Measurements from ENCODE around the gene RPS25. TPM values are rescaled to one million over a fixed set of nuclear protein-coding genes. Genes with fewer than 3 reads are reported as not detected.

RPS25 gene
- polyA plus RNA-seq, 1 of the 3 experiments (the other 2 are of a cell fraction): 2,688 TPM

- no peak for TF ChIP-seq GABPA (IDR thresholded peaks at IDR 0.05; ENCODE audit: low read depth)
- no peak for TF ChIP-seq GATA2 (CRISPR knock-in tag; IDR thresholded peaks at IDR 0.05)
- no peak for TF ChIP-seq RAD21 (IDR thresholded peaks at IDR 0.05; ENCODE audit: low read length)
- TF ChIP-seq, protein P1, sequence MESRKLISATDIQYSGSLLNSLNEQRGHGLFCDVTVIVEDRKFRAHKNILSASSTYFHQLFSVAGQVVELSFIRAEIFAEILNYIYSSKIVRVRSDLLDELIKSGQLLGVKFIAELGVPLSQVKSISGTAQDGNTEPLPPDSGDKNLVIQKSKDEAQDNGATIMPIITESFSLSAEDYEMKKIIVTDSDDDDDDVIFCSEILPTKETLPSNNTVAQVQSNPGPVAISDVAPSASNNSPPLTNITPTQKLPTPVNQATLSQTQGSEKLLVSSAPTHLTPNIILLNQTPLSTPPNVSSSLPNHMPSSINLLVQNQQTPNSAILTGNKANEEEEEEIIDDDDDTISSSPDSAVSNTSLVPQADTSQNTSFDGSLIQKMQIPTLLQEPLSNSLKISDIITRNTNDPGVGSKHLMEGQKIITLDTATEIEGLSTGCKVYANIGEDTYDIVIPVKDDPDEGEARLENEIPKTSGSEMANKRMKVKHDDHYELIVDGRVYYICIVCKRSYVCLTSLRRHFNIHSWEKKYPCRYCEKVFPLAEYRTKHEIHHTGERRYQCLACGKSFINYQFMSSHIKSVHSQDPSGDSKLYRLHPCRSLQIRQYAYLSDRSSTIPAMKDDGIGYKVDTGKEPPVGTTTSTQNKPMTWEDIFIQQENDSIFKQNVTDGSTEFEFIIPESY (IDR thresholded peaks at IDR 0.05; ENCODE audit: borderline replicate concordance, low read depth): no peak
- TF ChIP-seq POLR2AphosphoS5 (IDR thresholded peaks at IDR 0.05; ENCODE audit: low read depth, low read length): no peak
- no peak for TF ChIP-seq NFIC (IDR thresholded peaks at IDR 0.05; ENCODE audit: borderline replicate concordance)
- TF ChIP-seq ELF1 (IDR thresholded peaks at IDR 0.05): no peak
- no peak for TF ChIP-seq EP300 (IDR thresholded peaks at IDR 0.05; ENCODE audit: borderline replicate concordance in 1 of 2, low read depth in 1 of 2, low read length in 1 of 2)
- TF ChIP-seq SMC3 (IDR thresholded peaks at IDR 0.05; ENCODE audit: low read depth, low read length): no peak
- TF ChIP-seq TAF1 (IDR thresholded peaks at IDR 0.05; ENCODE audit: borderline replicate concordance, low read depth, low read length): no peak
- no peak for TF ChIP-seq EZH2phosphoT487 (IDR thresholded peaks at IDR 0.05; ENCODE audit: borderline replicate concordance, low read depth)
- TF ChIP-seq, protein P2, sequence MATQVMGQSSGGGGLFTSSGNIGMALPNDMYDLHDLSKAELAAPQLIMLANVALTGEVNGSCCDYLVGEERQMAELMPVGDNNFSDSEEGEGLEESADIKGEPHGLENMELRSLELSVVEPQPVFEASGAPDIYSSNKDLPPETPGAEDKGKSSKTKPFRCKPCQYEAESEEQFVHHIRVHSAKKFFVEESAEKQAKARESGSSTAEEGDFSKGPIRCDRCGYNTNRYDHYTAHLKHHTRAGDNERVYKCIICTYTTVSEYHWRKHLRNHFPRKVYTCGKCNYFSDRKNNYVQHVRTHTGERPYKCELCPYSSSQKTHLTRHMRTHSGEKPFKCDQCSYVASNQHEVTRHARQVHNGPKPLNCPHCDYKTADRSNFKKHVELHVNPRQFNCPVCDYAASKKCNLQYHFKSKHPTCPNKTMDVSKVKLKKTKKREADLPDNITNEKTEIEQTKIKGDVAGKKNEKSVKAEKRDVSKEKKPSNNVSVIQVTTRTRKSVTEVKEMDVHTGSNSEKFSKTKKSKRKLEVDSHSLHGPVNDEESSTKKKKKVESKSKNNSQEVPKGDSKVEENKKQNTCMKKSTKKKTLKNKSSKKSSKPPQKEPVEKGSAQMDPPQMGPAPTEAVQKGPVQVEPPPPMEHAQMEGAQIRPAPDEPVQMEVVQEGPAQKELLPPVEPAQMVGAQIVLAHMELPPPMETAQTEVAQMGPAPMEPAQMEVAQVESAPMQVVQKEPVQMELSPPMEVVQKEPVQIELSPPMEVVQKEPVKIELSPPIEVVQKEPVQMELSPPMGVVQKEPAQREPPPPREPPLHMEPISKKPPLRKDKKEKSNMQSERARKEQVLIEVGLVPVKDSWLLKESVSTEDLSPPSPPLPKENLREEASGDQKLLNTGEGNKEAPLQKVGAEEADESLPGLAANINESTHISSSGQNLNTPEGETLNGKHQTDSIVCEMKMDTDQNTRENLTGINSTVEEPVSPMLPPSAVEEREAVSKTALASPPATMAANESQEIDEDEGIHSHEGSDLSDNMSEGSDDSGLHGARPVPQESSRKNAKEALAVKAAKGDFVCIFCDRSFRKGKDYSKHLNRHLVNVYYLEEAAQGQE (IDR thresholded peaks at IDR 0.05; ENCODE audit: low read depth, low read length): no peak
- TF ChIP-seq, protein P3, sequence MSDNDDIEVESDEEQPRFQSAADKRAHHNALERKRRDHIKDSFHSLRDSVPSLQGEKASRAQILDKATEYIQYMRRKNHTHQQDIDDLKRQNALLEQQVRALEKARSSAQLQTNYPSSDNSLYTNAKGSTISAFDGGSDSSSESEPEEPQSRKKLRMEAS (IDR thresholded peaks at IDR 0.05; ENCODE audit: low read depth): no peak
- TF ChIP-seq RCOR1 (IDR thresholded peaks at IDR 0.05; ENCODE audit: low read length): no peak
- no peak for TF ChIP-seq USF1 (IDR thresholded peaks at IDR 0.05; ENCODE audit: borderline replicate concordance, low read depth)
- no peak for TF ChIP-seq PBX3 (IDR thresholded peaks at IDR 0.05)
- TF ChIP-seq NRF1 (IDR thresholded peaks at IDR 0.05; ENCODE audit: low read depth, low read length): no peak
- TF ChIP-seq CHD2 (IDR thresholded peaks at IDR 0.05; ENCODE audit: low read length, partially characterized antibody): no peak
- TF ChIP-seq SIN3A (IDR thresholded peaks at IDR 0.05; ENCODE audit: borderline replicate concordance, low read depth, low read length): no peak
- no peak for DNase-seq
- peaks cover 3 to 34% of the 10 kb centered on the region in 2 experiments for H3K36me3 ChIP-seq (replicated peaks in 1 of 2; ENCODE audit: control insufficient read depth in 1 of 2, insufficient read depth in 2 of 2, low read length in 1 of 2)
- ChIA-PET CTCF (interaction anchor here (1.2 to 4.1 kb wide), 4 partner anchors 14 to 309 kb away, joined by 3 to 13 read pairs (median 4); partner anchors contain the start of genes BCL9L and UPK2), POLR2A (interaction anchor here (0.6 to 1.6 kb wide), 4 partner anchors 9 to 207 kb away, joined by 3 to 5 read pairs (median 3); partner anchors contain the start of gene DDX6)
- H3K9me2 ChIP-seq: no peaks in the 10 kb centered on the region
- peaks cover 5 to 16% of the 10 kb centered on the region in 2 experiments; a peak in 3 of 4 replicates for H3K4me1 ChIP-seq (ENCODE audit: control insufficient read depth in 1 of 2, insufficient read depth in 2 of 2, low read depth in 1 of 2, low read length in 1 of 2)
- no peaks in the 10 kb centered on the region for H4K20me1 ChIP-seq (ENCODE audit: insufficient read depth)
- H3K27ac ChIP-seq (ENCODE audit: low read depth in 2 of 2, low read length in 1 of 2): peak overlapping the region; percentile 53 to 69
- peaks cover 58% of the 10 kb centered on the region for H3K79me2 ChIP-seq (ENCODE audit: insufficient read depth)
- no peaks in the 10 kb centered on the region for H3K9me3 ChIP-seq
- peak overlapping the region; percentile 77 to 97 for H3K4me3 ChIP-seq (ENCODE audit: low read depth in 2 of 2, low read length in 1 of 2)
- 2% methylated on average over 18 of the region's 19 CpGs for WGBS (ENCODE audit: low lambda C conversion rate)
- H3K9ac ChIP-seq: peak overlapping the region; percentile 78
- H3K4me2 ChIP-seq: peak overlapping the region; percentile 98
- H2AFZ ChIP-seq (ENCODE audit: low read depth): peak overlapping the region; percentile 99; the same call in 1 of the 2 replicates
- H3F3A ChIP-seq (replicated peaks; ENCODE audit: insufficient read depth): peaks cover 23% of the 10 kb centered on the region
- H3K27me3 ChIP-seq (ENCODE audit: insufficient read depth): no peaks in the 10 kb centered on the region
Measured at GRCh38 chr11:118998388-118998717, 19.8 kb downstream of the RPS25 start.

Data from SK-N-SH (cell line).